GM12801 (cell line): ENCODE measurements around the gene POLL.

ENCODE experiments used
- CTCF ChIP-seq: IDR thresholded peaks from one replicate; pipeline ENCODE4 v1.5.1; 2011; ENCODE audit warnings: control low read depth; ENCODE audit not compliant: insufficient read length; ENCODE audit errors: extremely low read depth

The POLL gene

GRCh38 chr10:101614663-101615524 is 26.8 kb upstream of the POLL start:
- no peak for TF ChIP-seq CTCF

- no peak for TF ChIP-seq CTCF
These were observed 25.6 kb upstream of the POLL start for GRCh38 chr10:101613646-101614045.

- no peak for TF ChIP-seq CTCF
These were observed 24.8 kb upstream of the POLL start for GRCh38 chr10:101612872-101613271.

- no peak for TF ChIP-seq CTCF
These were observed 24.0 kb upstream of the POLL start for GRCh38 chr10:101612086-101612485.

GRCh38 chr10:101611096-101611905 is 23.2 kb upstream of the POLL start:
- no peak for TF ChIP-seq CTCF

GRCh38 chr10:101609481-101609880 is 21.4 kb upstream of the POLL start:
- TF ChIP-seq CTCF, result no peak

GRCh38 chr10:101607124-101607523 is 19.1 kb upstream of the POLL start:
- no peak for TF ChIP-seq CTCF
